HFFc6 (cell line): ENCODE data around the gene EBLN2. TPM values are rescaled to one million over a fixed set of nuclear protein-coding genes. Genes with fewer than 3 reads are reported as not detected.

ENCODE experiments used
- DNase-seq: peaks from one replicate; pipeline ENCODE4 v3.0.0-alpha.2; 2018
- H3K27ac Mint-ChIP-seq: 2 replicates; pipeline ENCODE4 v1.8.0; 2020; ENCODE audit warnings: mild to moderate bottlenecking, mixed read lengths
- H3K27me3 Mint-ChIP-seq: 2 replicates; pipeline ENCODE4 v1.8.0; 2021; ENCODE audit warnings: mild to moderate bottlenecking, moderate library complexity, mixed read lengths; ENCODE audit not compliant: insufficient read depth
- H3K36me3 Mint-ChIP-seq: 2 replicates; pipeline ENCODE4 v1.8.0; 2021; ENCODE audit warnings: low read depth, mixed read lengths
- H3K4me1 Mint-ChIP-seq: 2 replicates; pipeline ENCODE4 v1.8.0; 2020; ENCODE audit warnings: low read depth, mixed read lengths
- H3K4me3 Mint-ChIP-seq: 2 replicates; pipeline ENCODE4 v1.8.0; 2020; ENCODE audit warnings: mild to moderate bottlenecking, moderate library complexity, mixed read lengths
- H3K9me3 Mint-ChIP-seq: 2 replicates; pipeline ENCODE4 v1.8.0; 2020; ENCODE audit warnings: mild to moderate bottlenecking, mixed read lengths
- CTCF ChIP-seq: fragments of 200-600 bp; sonication (generic); IDR thresholded peaks from 2 replicates; pipeline ENCODE4 v1.5.0; 2021; ENCODE audit warnings: antibody characterized with exemption, mild to moderate bottlenecking
- total RNA-seq, 6 experiments: library from RNA; stranded (reverse); fragmentation: NEBNext Ultra II Directional; extraction: Animal tissue kit (Norgen Biotek cat#: 25700); gene quantifications; 2 replicates in 1 of 6; 3 replicates in 5 of 6; pipeline ENCODE4 v1.2.3, GENCODE V29; 2021

EBLN2 gene
- total RNA-seq, 6 experiments from 2014 or later = 1.5 to 1.9 (median 1.7) TPM

- Mint-ChIP-seq H3K36me3 (no peaks in the 10 kb centered on the region), H3K4me1 (peaks cover 8% of the 10 kb centered on the region), H3K27me3 (peaks cover 10% of the 10 kb centered on the region), H3K9me3 (no peaks in the 10 kb centered on the region), H3K4me3 (no peak overlapping the region), H3K27ac (no peak overlapping the region)
- no peak for TF ChIP-seq CTCF
- DNase-seq = no peak
These were observed 40.4 kb downstream of the EBLN2 start for GRCh38 chr3:73101881-73102280.

GRCh38 chr3:73107215-73107614 is 45.8 kb downstream of the EBLN2 start:
- no peak for DNase-seq
- H3K4me1 Mint-ChIP-seq = no peaks in the 10 kb centered on the region
- no peaks in the 10 kb centered on the region for H3K36me3 Mint-ChIP-seq
- TF ChIP-seq CTCF = no peak
- no peak overlapping the region for H3K4me3 Mint-ChIP-seq
- H3K27ac Mint-ChIP-seq = no peak overlapping the region
- H3K9me3 Mint-ChIP-seq = no peaks in the 10 kb centered on the region
- peaks cover 24% of the 10 kb centered on the region for H3K27me3 Mint-ChIP-seq

GRCh38 chr3:73107676-73108187 is 46.3 kb downstream of the EBLN2 start:
- peaks cover 24% of the 10 kb centered on the region for H3K27me3 Mint-ChIP-seq
- no peaks in the 10 kb centered on the region for H3K36me3 Mint-ChIP-seq
- H3K4me1 Mint-ChIP-seq = no peaks in the 10 kb centered on the region
- H3K27ac Mint-ChIP-seq = no peak overlapping the region
- H3K4me3 Mint-ChIP-seq = no peak overlapping the region
- TF ChIP-seq CTCF = no peak
- DNase-seq = no peak
- H3K9me3 Mint-ChIP-seq = no peaks in the 10 kb centered on the region

- no peak for TF ChIP-seq CTCF
- no peaks in the 10 kb centered on the region for H3K36me3 Mint-ChIP-seq
- no peak for DNase-seq
- H3K27ac Mint-ChIP-seq = no peak overlapping the region
- no peaks in the 10 kb centered on the region for H3K9me3 Mint-ChIP-seq
- H3K4me3 Mint-ChIP-seq = no peak overlapping the region
- H3K27me3 Mint-ChIP-seq = peaks cover 26% of the 10 kb centered on the region
- no peaks in the 10 kb centered on the region for H3K4me1 Mint-ChIP-seq
These were observed 47.3 kb downstream of the EBLN2 start for GRCh38 chr3:73108750-73109149.

- no peaks in the 10 kb centered on the region for H3K9me3 Mint-ChIP-seq
- no peak overlapping the region for H3K27ac Mint-ChIP-seq
- no peak for TF ChIP-seq CTCF
- no peaks in the 10 kb centered on the region for H3K4me1 Mint-ChIP-seq
- no peak overlapping the region for H3K4me3 Mint-ChIP-seq
- no peak for DNase-seq
- no peaks in the 10 kb centered on the region for H3K36me3 Mint-ChIP-seq
- H3K27me3 Mint-ChIP-seq = peaks cover 22% of the 10 kb centered on the region
These were observed 49.1 kb downstream of the EBLN2 start for GRCh38 chr3:73110530-73110929.

Other genes with a start within 250 kb of the EBLN2 start
- gene SHQ1, start 213.2 kb upstream of the EBLN2 start, total RNA-seq = 10 to 100 TPM; 18.4 to 21.1 (median 20.2) TPM
- gene GXYLT2, start 173.6 kb upstream of the EBLN2 start, total RNA-seq = 1 to 10 TPM; 2.0 to 4.2 (median 2.8) TPM
- gene PPP4R2, start 64.8 kb upstream of the EBLN2 start, total RNA-seq = 10 to 100 TPM; 72.4 to 84.3 (median 79.4) TPM